HG03378 (cell line): ENCODE measurements around the gene HDGF.

Source experiments
- ATAC-seq: cut with Tn5 transposase; IDR thresholded peaks from one replicate; pipeline ENCODE4 v1.9.1; 2021; ENCODE audit warnings: mild to moderate bottlenecking, moderate library complexity; ENCODE audit not compliant: unreplicated experiment

Gene HDGF

DNA sequence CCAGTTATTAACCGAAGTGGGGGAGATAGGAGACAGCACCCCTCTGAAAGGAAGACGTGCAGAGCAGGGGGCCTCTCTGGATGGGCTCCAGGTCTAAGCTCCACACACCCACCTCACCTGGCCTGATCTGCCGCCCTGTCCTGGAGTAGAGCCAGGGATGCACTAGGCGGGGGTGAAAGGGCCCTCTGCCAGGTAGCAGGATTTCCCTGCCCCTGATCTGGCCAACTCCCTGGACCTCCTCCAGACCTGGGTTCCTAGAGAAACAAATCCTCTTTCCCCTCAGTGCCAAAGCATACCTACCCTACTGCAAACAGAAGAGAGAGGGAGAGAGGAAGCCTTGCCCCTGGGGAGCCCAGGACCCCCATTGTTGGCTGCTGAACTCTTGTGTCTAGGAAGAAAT, 48.1 kb downstream of the HDGF start:
- no peak for ATAC-seq

DNA sequence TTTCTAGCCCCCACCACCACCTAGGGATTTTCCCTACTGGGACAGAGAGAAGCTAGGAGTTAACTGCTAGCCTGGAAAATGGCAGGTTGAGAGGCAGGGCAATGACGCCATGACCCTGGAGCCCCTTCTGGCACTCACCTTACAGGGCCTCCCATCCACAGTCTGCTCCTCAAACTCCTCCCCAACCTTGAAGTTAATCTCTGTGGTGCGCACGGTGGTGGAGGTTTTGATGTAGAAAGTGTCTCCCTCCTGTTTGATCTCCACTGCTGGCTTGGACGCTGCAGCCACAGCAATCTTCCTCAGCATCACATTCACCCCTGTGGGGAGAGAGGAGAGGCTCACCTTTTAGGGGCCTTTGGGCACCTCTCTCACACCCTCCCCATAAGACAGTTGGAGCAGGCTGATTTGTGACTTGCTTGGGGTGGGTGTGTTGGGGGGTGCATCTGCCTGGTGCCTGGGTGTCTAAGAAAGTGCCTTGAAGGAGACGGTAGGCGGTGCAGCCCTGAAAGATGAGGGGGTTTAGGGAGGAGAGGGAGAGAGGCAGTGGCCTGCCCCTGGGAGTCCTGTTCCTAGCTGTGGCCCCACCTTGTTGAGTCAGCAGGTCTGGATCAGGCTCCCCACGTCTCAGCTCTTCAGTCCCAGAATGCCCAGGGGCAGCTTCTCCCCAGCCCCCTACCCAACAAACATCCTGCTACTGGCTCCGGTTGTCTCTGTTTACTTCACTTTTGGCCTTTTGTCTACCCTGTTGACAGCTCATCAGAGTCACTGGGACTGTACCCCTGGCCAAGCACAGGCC, 50.5 kb downstream of the HDGF start:
- ATAC-seq: no peak

DNA sequence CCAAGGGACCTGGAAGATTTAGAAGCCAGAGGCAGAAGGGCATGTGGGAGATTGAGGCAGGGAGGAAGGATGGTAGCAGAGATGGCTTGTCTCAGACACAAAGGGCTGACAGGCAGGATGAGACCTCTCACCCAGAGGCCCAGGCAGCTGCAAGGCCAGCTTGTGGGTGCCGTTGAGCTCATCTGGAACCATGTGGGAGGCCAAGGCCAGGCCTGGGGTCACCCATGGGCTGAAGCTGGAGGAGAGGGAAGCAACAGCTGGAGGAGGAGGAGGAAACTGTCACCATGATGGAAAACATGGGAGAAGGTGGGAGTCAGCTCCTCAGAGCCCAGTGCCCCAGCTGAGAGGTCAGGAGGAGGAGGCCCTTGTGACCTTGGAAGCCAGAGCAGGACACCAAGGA, 52.5 kb downstream of the HDGF start:
- no peak for ATAC-seq

DNA sequence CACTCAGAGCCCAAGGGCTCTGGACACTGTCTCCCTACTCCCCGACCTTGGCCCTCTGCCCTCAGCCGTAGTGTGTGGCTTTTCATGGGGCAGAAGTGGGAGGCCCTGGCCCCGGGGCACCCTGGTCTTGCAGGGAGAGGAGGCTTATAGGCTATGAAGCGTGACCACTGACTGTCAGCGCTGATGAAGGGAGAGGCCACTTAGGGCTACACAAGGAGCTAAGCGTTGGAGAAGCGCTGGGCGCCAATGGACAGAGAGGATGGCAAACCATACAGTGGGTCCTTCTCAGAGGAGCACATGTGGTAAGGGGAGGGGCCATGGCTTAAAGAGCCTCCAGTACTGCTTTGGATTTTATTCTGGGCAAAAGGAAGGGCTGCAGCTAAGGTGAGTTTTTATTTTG, 54.0 kb downstream of the HDGF start:
- no peak for ATAC-seq

DNA sequence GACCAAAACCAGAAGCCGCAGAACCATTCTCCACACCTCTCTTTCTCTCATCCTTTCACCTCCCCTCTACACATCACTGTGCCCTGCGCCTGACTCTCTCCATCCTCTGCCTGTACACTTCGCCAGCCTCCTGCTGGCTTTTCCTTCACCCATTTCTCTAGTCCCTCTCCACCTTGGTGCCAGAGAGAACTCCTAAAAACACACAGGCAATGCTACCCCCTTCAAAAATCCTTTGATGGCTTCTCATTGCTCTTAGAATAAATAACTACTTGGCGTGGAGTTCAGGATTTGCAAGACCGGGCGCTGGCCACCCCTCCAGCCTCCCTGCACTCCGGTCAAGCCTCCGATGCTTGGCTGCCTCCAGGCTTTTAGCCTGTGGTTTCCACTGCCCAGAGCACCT, 54.7 kb downstream of the HDGF start:
- no peak for ATAC-seq

DNA sequence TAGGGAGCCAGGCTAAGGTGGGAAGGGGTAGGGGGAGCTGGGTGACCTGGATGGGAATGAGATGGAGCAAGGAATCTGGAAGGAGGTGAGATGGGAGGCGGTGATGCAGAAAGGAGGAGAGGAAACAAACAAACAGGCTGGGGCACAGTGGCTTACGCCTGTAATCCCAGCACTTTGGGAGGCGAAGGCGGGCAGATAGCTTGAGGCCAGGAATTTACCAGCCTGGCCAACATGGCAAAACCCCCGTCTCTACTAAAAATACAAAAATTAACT, 56.8 kb downstream of the HDGF start:
- no peak for ATAC-seq

DNA sequence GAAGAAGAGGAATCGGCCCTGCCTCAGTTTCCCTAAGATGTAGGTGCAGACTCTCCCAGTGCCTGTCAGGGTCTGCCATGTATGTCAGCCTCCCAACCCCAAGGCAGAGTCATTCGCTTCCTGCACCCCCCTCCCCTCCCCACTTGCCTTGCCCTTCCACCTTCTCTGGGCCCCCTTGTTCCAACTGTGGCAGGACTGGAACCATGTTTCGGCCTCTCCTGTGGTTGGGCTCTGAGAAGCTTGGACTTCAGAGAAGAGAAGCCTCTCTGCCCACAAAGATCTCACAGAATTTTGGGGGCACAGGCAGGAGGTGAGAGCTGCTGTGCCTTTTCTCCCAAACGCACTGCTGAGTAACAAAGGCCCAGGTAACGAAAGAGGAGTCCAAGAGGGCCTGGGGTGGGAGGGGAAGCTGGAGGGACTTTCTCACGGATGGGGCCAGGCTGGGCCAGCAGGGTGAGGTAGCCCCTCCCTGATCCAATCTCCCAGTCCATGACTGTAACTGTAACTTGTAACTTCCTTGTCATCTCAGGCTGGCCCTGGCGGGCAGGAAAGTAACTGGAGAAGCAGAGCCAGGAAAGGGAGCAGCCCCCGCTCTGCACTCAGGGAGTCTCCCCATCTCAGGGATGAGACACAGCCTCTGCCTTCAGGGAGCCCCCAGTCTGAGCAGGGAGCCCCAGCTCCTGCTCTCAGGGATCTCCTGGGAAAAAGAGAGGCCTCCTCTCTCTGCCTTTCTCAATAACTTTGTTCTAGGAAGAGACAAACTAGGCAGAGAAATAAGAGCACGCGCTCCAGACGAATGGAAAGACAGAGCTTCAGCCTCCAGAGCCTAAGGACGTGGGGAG, 57.4 kb downstream of the HDGF start:
- no peak for ATAC-seq

DNA sequence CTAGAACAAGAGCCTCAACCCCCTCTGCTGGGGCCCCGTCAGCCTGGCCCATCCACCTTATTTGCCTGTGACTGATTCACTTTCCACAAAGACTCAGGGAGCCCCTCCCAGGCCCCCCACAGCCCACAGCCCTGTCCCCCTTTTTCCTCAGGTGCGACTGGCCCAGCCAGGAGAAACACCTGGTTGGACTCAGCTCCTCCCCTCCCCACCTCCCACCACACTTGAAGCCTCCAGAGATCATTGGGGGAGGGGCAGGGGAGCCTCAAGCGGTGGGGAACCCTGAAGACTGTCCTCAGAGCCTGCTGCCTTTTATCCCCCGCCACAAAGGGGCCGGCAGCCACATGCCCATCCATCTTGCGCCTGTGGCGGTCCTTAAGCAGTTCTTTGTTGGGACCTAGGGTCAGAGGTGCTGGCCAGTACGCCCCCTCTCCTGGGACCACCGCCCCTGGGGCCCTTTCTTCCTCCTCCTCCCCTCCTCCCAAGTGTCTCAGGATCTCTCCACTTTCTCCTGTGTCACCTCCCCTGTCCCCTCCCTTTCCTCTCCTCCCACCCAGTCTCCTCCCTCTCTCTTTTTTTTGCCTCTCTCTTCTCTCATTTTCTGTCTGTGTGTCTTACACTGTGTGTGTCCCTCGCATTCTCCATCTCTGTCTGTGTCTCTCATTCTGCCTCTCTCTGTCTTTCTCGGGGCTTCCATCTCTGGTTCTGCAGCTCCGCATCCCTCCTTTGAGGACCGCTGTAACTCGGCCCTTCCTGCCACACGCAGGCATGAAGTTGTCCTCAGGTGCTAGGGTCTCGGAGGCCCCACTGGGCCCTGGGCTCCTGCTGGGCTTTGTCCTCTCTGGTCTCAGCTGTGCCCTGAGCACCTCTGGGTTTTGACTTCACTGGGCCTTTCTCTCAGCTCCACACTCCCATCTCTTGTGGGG, 58.3 kb downstream of the HDGF start:
- no peak for ATAC-seq

DNA sequence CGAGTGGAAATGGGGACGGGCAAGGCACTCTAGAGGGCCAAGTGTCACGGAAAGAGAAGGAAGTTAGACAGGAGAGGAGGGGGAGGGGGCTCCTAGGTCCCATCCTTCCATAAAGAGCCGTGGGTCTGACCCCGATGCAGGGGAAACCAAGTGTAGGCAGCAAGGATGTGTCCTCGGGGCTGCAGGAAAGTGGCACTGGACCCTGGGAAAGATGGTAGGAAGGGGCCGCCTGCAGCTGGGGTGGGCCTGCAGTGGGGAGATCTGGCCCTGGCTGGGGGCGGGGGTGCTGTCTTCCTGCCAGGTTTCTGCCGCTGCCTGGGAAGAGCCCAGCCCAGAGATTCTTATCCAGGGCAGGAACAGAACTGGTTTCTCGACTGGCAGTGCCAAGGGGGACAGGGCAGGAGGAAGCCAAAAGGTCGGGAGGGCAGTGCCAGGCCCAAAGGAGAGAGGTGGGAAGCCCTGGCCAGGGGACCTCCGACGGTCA, 59.0 kb downstream of the HDGF start:
- no peak for ATAC-seq
